ENCODE measurements around the gene CACHD1. TPM values are rescaled to one million over a fixed set of nuclear protein-coding genes. Genes with fewer than 3 reads are reported as not detected.

Gene CACHD1
- total RNA-seq: 14.4 TPM
- long read RNA-seq, partial matches to known transcripts: 2 of 9 reads
- long read RNA-seq, other reads (novel, unspliced or antisense): 7 of 9 reads

DNA sequence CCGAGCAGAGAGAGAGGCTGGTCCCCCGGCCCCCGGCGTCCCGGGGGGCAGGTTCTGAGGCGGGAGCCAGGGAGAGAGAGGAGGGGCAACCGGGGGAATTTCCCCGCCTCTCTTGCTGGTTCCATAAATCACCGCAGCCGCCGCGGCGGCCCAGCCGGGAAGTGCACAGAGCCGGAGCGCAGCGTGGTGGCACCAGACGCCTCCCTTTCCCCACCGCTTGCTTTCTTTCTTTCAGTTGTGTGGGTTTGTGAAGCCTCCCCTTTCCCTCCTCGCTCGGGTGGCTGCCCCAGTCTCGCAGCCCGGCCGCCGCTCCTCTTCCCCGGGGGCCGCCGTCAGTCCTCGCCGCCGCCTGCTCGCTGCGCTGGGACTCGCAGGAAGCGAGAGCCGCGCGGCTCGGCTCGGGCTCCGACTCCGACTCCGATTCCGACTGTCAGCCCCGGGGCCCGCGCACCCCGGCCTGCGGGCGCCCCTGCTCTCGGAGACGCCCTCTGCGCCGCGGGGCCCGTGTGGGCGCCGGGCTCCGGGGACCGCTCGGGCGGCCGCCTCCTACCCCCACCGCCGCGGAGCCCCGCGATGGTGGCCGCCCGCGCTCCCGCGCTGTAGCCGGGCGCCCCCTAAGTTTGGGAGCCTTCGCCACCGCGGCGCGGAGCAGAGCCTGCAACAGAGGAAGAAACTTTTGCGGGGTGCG lies at the start of gene CACHD1:
CACHD1 (plus strand) TSS at position 153 of the 688 bp plus-strand sequence. CDS start 616 bp downstream, outside the sequence.
- DNase-seq (ENCODE audit: low spot score): peak; percentile 92

DNA sequence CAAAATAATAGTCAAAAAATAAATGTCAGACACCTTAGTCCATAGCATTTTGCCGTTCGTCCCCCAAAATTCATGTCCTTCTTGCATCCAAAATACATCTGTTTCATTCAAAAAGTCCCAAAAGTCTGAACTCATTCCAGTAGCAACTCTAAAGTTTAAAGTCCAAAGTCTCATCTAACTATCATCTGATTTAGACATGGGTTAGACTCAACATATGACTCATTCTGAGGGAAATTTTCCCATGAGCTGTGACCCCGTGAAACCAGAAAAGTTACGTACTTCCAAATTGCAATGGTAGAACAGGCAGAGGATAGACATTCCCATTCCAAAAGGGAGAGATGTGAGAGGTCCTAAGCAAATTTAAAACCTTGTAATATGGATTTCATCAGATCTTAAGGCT lies 48.6 kb upstream of the CACHD1 start:
- DNase-seq (ENCODE audit: low spot score): no peak

DNA sequence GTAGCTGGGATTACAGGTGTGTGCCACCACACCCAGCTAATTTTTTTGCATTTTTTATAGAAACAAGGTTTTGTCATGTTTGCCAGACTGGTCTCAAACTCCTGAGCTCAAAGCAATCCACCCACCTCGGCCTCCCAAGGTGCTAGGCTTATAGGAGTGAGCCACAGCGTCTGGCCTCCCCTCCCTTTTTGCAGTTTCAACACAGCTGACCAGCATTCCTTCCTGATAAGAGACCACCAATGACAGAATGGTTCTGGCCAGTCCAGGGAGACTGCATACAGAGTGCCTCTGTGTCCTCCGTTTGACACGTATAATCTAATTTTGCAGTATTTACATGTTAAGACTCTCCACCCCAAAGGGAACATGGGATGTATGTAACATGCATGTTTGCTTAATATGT lies 46.4 kb upstream of the CACHD1 start:
- no peak for DNase-seq (ENCODE audit: low spot score)

DNA sequence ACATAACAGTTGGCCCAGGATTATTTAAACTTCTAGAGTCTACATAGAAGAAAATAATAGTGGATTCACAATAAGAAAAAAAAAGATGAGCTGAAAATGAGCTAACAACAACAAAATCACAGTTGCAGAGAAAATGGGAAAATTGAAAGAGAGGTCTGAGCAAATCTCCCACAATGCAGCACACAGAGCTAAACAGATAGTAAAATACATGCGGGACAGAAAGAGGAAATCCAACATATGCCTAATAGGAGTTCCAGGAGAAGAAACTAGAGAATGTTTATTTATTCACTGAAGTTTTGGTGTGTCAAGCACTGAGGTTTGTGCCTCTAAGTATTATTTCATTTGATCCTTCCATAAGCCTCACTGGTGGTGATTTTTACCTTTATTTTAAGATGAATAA lies 45.5 kb upstream of the CACHD1 start:
- DNase-seq (ENCODE audit: low spot score): no peak

DNA sequence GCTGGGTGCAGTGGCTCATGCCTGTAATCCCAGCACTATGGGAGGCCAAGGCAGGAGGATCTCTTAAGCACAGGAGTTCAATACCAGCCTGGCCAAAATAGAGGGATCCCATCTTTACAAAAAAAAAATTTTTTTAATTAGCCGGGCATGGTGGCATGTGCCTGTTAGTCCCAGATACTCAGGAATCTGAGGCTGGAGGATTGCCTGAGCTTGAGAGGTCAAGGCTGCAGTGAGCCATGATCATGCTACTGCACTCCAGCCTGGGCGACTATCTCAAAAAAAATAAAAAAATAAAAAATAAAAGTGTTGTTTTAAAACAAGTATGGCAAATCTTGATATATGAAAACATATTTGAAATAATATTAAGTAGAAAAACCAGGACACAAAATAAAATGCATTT lies 44.4 kb upstream of the CACHD1 start:
- DNase-seq (ENCODE audit: low spot score): no peak

DNA sequence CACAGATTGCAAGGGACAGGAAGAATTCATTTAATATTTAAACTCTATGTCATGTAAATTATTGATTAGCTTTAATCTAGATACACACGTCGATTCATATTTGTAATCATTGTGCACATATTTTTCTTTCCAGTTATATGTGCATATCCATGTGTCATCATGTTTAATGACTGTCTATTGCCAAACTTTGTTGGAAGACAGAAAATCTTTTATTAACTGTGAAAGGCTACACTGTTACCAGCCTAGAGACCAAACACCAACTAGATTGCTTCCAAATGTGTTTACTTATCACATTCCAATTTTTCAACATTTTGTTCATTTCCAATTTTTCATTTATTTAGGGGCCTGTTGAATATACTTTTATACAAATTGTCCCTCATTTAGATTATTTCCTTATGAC lies 43.2 kb upstream of the CACHD1 start:
- no peak for DNase-seq (ENCODE audit: low spot score)

DNA sequence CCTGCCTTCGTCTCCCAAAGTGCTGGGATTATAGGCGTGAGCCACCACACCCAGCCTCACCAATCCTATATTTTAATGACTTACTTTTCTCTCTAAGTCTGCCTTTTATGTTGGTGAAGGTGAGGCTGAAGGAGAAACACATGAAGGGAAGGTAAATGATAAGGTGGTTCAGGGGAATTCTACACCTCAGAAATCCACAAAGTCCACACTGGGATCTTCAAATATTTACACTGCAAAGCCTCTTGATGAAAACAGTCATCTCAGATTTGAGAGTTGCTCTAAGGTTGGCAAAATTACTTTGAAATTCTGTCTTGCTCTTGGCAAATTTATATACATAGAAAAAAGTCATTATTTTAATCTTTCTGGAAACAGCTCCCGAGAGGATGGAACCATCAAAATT lies 42.0 kb upstream of the CACHD1 start:
- no peak for DNase-seq (ENCODE audit: low spot score)

DNA sequence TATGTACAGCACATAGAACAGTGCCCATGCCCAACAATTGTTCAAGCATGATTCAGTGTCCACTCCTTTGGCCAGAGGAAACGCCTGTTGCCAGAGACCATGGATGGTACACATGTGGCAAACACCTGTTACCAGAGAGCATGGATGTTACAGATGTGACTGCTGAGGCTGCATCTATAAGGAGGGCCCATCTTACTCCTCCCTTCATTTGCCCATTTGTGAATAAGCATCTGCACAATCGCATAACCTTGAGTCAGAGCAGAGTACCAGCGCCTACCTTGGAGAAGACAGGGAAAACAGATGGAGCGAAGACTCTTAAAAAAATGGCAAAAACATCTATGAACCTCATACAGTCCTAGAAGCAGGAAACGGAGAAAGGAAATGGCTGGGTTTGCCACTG lies 36.6 kb upstream of the CACHD1 start:
- DNase-seq (ENCODE audit: low spot score): no peak

DNA sequence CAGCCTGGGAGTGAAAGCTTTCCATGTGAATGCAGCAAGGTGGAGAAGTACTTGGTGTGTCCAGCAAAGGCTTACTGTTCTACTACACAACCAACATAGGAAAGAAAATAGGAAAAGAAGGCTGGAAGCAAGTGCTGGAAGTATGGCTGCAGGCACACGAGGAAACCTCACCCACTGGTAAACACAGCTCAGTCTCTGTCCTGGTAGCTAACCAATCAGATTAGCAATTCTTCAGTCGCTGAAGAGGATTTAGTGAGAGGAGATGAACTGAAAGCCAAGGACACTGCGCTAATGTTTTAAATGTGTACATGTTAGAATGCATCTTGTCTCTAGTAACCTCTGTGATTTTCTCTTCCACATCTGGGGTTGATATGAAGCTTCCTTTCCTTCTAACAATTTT lies 36.2 kb upstream of the CACHD1 start:
- DNase-seq (ENCODE audit: low spot score): no peak

DNA sequence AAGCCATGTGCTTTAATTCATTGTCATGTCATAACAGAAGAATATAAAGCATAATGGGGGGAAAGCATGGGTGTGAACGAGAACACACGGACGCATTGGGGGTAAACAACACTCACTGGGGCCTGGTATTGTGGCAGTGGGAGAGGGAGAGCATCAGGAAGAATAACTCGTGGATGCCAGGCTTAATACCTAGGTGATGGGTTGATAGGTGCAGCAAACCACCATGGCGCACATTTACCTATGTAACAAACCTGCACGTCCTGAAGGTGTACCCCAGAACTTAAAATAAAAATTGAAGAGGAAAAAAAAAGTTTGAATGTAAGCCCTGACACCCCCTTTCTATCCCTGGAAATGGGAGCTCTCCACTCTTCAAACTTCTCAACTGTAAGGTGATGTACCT lies 34.9 kb upstream of the CACHD1 start:
- DNase-seq (ENCODE audit: low spot score): no peak

DNA sequence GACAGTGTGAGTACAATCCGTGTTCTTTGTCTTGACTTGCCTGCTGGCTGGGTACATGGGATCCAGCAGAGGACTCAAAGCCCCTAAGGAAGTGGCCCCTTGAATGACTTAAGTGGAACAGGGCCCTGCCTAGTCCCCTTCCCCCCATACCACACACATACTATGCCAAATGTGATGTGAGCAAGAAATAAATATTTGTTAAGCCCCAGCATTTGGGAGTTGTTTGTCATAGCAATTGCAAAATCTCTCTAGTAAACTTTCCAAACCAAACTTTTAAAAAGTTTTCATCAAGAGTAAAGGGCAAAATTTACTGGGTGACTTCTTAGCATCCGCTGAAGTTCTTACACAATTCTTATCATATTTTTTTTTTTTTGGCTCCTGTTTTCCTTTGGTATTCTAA lies 32.5 kb upstream of the CACHD1 start:
- DNase-seq (ENCODE audit: low spot score): no peak

DNA sequence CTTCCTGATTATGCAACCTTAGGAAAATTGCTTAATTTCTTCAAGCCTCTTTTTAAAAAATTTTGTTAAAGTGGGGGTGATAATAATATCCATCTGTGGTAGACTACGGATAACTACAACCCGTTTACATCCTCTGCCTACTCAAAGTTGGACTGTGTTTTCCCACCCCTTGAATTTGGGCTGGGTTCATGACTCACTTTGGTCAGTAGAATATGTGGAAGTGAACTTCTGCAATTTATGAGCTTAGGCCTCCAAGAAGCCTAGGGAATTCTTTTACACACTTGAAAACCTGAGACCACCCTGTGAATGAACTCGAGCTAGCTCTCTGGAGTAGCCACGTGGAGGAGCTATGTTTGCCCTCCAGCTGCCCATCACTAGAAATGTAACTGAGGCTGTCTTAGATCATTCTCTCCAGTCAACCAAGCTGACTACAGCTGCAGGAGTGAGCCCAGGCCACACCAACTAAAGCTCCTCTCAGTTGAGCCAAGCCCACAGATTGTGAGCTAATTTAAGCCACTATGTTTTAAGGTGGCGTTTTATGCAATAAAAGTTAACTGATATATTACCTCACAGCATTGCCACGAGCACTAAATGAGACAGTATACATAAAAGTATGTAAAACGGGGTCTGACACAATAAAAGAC lies 29.6 kb upstream of the CACHD1 start:
- DNase-seq (ENCODE audit: low spot score): no peak

DNA sequence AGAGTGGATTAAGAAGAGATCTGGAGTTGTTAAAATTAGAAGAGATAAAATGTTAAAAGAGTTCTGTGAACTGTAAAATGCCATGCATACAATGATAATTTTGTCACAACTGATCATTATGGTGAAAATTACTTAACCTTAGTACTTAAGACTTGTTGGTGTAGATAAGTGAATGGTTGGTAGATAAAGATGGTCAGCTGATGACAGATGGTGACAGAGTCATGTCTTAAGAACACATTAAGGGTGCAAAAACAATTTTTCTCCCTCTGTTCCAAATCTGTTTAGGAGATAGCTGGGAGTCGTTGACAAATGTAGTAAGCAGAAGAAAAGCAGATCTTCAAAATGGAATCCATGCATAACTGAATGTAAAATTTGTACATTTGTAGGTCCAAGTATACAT lies 18.5 kb upstream of the CACHD1 start:
- no peak for DNase-seq (ENCODE audit: low spot score)

DNA sequence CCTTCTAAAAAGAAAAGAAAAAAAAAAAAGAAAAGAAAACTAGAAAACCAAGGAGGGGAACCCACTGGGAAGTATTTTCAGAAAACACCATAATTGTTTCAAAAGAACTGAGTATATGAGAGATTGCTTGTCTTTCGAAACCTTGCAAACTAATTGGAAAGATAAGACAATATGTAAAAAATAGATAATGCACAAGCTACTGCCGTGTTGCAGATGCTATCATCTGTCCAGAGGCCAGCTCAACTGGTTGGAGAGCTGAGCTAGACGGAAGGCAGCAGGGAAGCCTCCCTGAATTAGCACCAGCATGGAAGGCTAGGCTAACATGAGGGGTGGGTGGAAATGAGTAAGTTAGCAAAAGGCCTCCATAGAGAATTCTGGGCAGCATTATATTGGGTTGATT lies 16.2 kb upstream of the CACHD1 start:
- no peak for DNase-seq (ENCODE audit: low spot score)

DNA sequence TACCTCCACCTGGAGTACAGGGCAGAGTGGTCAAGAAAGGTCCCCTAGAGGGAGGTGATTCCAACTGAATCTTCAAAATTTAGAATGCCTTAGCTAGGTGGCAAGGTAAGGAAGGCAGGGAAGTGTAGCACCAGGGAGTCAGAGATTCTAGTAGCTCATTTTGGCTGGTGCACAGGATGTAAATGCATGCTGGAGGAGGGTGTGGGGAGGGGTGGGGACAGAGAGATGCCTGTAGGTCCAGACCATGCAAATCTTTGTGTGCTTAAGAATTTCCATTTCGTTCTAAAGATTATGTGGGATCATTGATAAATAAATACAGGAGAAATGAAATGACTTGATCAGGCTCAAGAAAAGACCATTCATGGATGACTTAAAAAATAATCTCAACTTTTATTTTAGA lies 11.0 kb upstream of the CACHD1 start:
- DNase-seq (ENCODE audit: low spot score): no peak

DNA sequence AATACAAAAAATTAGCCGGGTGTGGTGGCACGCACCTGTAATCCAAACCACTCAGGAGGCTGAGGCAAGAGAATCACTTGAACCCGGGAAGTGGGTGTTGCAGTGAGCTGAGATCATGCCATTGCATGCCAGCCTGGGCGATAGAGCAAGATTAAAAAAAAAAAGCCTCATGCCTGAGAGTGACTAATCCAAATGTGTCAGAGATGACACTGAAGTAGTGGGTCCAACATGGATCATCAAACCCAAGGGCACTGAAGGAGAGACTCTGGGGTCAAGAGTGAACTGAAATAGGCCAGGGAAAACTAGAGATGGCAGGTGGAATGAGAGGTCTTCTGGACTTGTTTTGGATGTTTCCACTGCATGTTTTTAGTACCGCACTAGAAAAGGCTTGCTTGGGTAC lies 10.2 kb upstream of the CACHD1 start:
- DNase-seq (ENCODE audit: low spot score): no peak

DNA sequence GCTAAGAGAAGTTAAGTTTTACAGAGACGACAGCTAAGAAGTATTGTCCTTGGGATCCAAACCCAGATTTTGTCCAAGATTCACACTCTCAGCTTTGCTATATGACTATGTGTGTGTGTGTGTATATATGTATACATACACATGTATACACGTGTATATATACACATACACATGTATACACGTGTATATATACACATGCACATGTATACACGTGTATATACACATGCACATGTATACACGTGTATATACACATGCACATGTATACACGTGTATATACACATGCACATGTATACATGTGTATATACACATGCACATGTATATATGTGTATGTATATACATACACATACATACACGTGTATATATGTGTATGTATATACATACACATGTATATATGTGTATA lies 3.9 kb upstream of the CACHD1 start:
- DNase-seq (ENCODE audit: low spot score): no peak

DNA sequence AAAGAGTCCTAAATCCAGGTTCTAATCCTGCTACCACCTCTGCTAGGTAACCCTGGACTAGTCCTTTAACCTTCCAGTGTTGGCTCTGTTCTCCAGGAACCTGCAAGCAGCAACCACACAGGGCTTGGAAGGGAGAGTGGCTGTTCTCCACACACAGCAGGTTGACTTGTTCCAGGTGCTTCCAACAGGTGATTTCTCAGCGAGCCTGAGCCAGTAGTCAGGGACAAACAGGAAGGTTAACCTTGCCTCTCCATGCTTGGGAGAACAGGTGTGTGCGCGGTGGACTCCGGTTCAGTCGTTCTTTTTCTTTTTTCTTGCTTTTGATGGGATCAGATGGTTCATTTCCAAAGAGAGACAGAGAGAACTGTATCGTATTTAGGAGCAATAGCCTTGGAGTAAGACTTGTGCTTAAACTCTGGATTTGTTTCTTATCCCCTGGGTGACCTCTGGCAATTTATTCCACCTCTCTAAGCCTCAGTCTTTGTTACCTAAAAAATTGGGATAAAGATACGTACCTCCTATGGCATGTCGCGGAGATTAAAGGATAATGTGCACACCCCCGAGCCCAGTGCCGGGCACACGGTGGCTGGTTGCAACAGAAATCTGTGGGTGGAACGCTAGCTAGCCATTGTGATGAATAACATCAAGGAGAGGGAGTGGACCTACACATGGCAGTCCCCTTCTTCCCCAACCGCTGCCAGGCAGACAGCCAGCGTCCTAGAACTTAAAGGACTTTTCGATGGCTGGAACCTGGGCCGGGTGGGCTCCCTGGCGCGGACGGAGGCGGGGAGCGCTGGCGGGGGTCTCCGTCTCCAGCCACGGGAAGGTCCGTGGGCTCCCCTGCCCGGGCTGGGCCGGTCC lies 583 bp upstream of the CACHD1 start:
- no peak for DNase-seq (ENCODE audit: low spot score)

DNA sequence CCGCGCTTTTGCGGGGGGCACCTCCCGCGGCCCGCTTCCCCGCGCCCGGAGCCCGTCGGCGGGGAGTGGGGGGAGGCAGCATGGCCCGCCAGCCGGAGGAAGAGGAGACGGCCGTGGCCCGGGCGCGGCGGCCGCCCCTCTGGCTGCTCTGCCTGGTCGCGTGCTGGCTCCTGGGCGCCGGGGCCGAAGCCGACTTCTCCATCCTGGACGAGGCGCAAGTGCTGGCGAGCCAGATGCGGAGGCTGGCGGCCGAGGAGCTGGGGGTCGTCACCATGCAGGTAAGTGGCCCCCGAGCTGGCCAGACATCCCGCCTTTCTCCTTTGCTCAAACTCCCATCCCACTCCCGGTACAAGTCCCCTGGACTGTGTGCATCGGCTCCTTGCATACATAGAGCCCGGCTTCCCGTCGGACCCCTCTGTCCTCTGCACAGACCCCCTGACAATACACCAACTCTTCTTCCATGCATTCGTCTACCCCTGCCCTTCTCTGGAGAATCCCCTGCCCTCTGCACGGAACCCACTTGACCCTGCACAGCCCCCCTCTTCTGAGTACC lies 812 bp downstream of the CACHD1 start:
- DNase-seq (ENCODE audit: low spot score): no peak

DNA sequence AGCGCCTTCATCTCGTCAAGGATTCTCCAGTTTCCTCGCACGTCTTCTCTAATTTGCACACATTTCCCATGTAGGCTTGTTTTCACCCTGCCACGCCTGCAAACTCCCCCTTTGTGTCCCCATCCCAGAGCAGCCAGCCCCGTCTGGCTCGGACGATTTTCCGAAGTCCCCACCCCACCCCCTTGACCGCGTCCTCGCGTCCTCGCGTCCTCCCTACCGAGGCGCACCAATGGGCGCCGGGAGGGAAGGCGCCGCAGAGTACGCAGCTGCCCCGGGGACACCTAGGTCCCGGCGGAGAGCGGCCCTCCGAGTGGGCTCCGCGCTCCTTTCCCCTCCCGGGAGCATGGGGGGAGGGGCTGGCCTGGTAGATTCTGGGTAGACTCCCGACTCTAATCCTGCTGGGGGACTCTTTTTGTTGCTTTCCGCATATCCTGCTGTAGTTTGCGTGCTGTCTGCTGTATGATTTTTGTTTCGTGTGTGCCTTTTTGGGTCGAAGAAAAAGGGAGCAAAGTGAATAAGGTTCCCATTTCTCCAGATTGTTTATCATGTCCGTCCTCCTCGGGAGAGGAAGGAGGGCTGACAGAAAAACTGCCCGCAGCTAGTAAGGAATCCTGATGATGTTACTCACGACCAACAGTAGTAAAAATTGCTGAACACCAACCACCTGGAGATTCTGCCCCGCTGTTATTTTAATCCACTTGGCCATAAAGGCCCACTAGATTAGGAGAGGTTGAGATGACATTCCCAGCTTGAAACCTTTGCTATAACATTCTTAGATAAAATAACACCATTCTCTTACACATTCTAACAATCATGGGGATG lies 1.5 kb downstream of the CACHD1 start:
- no peak for DNase-seq (ENCODE audit: low spot score)

DNA sequence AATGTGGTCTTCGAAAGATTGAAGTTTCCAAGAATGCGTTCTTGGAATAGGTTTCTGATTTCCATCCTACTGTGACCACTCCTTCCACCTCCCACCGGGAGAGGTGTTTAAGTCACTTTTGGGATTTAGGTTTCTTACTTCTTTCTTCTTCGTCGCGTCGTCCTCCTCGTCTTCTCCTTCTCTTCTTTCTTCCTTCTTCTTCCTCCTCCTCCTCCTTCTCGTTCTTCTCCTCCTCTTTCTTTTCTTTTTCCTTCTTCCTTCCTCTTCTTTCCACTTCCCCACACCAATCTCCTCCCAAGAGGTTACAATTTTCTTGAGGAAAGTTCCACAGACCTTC lies 2.1 kb downstream of the CACHD1 start:
- no peak for DNase-seq (ENCODE audit: low spot score)

Data from mesenteric fat pad (tissue), 1 donor.